ENCODE results near the gene ACOX1. TPM values are rescaled to one million over a fixed set of nuclear protein-coding genes. Genes with fewer than 3 reads are reported as not detected.

ACOX1 gene
- total and polyA plus RNA-seq, 2 of the 13 experiments (the other 11 are each of a cell fraction or from before 2014, with no cell fraction given): 86.4 to 120 TPM

DNA sequence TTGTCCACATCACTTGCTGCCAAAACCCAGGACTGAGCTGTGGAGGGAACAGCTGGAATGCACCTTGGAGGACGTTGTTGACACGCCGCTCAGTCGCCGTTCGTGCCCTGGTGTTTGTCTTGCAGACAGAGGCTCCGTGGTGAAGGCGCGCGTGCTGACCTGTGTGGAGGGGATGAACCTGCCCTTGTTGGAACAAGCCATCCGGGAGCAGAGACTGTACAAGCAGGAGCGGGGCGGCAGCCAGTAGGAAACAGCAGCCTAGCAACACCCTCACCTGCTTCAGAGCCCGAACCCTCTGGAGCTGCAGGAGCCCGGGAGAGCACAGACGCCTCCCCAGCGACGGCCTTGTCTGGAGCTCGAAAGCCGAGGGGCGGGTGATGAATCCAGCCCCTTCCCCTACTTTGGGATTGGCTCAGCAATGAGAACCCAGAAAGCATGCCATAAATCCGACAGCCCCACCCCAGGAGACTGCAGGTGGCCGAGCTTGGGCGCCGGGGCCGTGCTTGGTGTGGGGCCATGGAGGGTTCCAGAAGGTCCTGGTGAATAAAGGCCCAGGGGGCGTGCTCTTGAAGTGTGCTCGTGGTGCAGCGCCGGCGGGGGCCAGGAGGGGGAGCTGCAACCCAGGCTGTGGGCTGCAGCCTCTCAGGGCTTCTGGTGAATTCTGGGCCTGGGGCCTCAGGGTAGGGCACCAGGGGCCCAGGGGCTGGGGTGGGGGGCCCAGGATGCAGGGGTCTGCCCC, 21.2 kb upstream of the ACOX1 start:
- intact Hi-C loops (cut with micrococcal nuclease; ENCODE audit: unreplicated experiment): no loop called here
- ATAC-seq (peak; percentile 24), FAIRE-seq (no peak), DNase-seq (ENCODE audit: low spot score) (peak; percentile 66)
- ChIA-PET POLR2A (interaction anchor here (0.8 to 14.3 kb wide), 13 partner anchors 10 to 220 kb away, joined by 3 to 481 read pairs (median 4); partner anchors contain the start of genes ACOX1, FBF1, MRPL38 and TEN1), CTCF (ENCODE audit: low intra/inter-chr PET ratio, low total read pairs) (interaction anchor here (1.5 kb wide), 1 partner anchor 18 kb away, joined by 4 read pairs; no protein-coding TSS in a partner anchor)
- Histone ChIP-seq H4K20me1 (ENCODE audit: insufficient read depth, low read length) (no peaks in the 10 kb centered on the region), H3K36me3 (replicated peaks in 1 of 2; ENCODE audit: control insufficient read depth in 1 of 2, insufficient read depth in 2 of 2, low read length in 2 of 2) (no peaks in the 10 kb centered on the region), H3K9ac (ENCODE audit: insufficient read depth, low read depth, low read length) (peak overlapping the region; percentile 20; the same call in 1 of the 2 replicates), H3K4me3 (replicated peaks in 1 of 3; ENCODE audit: insufficient read depth in 1 of 3, low read depth in 2 of 3, low read length in 3 of 3) (peak overlapping the region in 1 of 3 experiments; percentile 18; a peak in 1 of 6 replicates), H2AFZ (ENCODE audit: low read length) (no peak overlapping the region), H3K4me1 (ENCODE audit: insufficient read depth, low read length) (peaks cover 100% of the 10 kb centered on the region), H3K79me2 (ENCODE audit: insufficient read depth, low read length) (no peaks in the 10 kb centered on the region), H3K27me3 (ENCODE audit: control insufficient read depth in 1 of 2, insufficient read depth in 2 of 2, low read length in 2 of 2) (no peaks in the 10 kb centered on the region), H3K4me2 (ENCODE audit: low read depth, low read length) (peak overlapping the region; percentile 43), H3K9me3 (ENCODE audit: low read length) (no peaks in the 10 kb centered on the region), H3K27ac (ENCODE audit: extremely low read length, insufficient read depth, low read length) (peak overlapping the region; percentile 50)
- 28% methylated on average over 18 of the region's 31 CpGs for WGBS (ENCODE audit: low lambda C conversion rate)
- BruUV-seq (replicated peaks): no TSS peak
- in situ Hi-C loops (cut with HindIII; ENCODE audit: extremely low pct_ligation_motif_present, low pct_unique_long_range_greater_than_20kb): no loop called here
- TF ChIP-seq, protein P1, sequence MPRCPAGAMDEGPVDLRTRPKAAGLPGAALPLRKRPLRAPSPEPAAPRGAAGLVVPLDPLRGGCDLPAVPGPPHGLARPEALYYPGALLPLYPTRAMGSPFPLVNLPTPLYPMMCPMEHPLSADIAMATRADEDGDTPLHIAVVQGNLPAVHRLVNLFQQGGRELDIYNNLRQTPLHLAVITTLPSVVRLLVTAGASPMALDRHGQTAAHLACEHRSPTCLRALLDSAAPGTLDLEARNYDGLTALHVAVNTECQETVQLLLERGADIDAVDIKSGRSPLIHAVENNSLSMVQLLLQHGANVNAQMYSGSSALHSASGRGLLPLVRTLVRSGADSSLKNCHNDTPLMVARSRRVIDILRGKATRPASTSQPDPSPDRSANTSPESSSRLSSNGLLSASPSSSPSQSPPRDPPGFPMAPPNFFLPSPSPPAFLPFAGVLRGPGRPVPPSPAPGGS (CRISPR knock-in tag; IDR thresholded peaks at IDR 0.05): peak; percentile 79
- TF ChIP-seq, protein P2, sequence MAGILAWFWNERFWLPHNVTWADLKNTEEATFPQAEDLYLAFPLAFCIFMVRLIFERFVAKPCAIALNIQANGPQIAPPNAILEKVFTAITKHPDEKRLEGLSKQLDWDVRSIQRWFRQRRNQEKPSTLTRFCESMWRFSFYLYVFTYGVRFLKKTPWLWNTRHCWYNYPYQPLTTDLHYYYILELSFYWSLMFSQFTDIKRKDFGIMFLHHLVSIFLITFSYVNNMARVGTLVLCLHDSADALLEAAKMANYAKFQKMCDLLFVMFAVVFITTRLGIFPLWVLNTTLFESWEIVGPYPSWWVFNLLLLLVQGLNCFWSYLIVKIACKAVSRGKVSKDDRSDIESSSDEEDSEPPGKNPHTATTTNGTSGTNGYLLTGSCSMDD (CRISPR knock-in tag; IDR thresholded peaks at IDR 0.05): no peak
- TF ChIP-seq ATM (IDR thresholded peaks at IDR 0.05; ENCODE audit: borderline replicate concordance) (no peak), ZNF44 (CRISPR knock-in tag; IDR thresholded peaks at IDR 0.05) (peak; percentile 58; the same call in 1 of the 2 replicates), ZNF432 (CRISPR knock-in tag; IDR thresholded peaks at IDR 0.05; ENCODE audit: borderline replicate concordance) (no peak), ELF1 (CRISPR knock-in tag; IDR thresholded peaks at IDR 0.05) (no peak), FOSL2 (CRISPR knock-in tag; IDR thresholded peaks at IDR 0.05) (0 out of 2 replicates have a peak, but pooled peaks have one; percentile 18), FOXM1 (CRISPR knock-in tag; IDR thresholded peaks at IDR 0.05) (no peak)
- TF ChIP-seq, protein P3, sequence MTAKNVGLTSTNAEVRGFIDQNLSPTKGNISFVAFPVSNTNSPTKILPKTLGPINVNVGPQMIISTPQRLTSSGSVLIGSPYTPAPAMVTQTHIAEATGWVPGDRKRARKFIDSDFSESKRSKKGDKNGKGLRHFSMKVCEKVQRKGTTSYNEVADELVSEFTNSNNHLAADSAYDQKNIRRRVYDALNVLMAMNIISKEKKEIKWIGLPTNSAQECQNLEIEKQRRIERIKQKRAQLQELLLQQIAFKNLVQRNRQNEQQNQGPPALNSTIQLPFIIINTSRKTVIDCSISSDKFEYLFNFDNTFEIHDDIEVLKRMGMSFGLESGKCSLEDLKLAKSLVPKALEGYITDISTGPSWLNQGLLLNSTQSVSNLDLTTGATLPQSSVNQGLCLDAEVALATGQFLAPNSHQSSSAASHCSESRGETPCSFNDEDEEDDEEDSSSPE (CRISPR knock-in tag; IDR thresholded peaks at IDR 0.05): no peak
- TF ChIP-seq, protein P4, sequence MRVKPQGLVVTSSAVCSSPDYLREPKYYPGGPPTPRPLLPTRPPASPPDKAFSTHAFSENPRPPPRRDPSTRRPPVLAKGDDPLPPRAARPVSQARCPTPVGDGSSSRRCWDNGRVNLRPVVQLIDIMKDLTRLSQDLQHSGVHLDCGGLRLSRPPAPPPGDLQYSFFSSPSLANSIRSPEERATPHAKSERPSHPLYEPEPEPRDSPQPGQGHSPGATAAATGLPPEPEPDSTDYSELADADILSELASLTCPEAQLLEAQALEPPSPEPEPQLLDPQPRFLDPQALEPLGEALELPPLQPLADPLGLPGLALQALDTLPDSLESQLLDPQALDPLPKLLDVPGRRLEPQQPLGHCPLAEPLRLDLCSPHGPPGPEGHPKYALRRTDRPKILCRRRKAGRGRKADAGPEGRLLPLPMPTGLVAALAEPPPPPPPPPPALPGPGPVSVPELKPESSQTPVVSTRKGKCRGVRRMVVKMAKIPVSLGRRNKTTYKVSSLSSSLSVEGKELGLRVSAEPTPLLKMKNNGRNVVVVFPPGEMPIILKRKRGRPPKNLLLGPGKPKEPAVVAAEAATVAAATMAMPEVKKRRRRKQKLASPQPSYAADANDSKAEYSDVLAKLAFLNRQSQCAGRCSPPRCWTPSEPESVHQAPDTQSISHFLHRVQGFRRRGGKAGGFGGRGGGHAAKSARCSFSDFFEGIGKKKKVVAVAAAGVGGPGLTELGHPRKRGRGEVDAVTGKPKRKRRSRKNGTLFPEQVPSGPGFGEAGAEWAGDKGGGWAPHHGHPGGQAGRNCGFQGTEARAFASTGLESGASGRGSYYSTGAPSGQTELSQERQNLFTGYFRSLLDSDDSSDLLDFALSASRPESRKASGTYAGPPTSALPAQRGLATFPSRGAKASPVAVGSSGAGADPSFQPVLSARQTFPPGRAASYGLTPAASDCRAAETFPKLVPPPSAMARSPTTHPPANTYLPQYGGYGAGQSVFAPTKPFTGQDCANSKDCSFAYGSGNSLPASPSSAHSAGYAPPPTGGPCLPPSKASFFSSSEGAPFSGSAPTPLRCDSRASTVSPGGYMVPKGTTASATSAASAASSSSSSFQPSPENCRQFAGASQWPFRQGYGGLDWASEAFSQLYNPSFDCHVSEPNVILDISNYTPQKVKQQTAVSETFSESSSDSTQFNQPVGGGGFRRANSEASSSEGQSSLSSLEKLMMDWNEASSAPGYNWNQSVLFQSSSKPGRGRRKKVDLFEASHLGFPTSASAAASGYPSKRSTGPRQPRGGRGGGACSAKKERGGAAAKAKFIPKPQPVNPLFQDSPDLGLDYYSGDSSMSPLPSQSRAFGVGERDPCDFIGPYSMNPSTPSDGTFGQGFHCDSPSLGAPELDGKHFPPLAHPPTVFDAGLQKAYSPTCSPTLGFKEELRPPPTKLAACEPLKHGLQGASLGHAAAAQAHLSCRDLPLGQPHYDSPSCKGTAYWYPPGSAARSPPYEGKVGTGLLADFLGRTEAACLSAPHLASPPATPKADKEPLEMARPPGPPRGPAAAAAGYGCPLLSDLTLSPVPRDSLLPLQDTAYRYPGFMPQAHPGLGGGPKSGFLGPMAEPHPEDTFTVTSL (CRISPR knock-in tag; IDR thresholded peaks at IDR 0.05; ENCODE audit: borderline replicate concordance): no peak
- TF ChIP-seq, protein P5, sequence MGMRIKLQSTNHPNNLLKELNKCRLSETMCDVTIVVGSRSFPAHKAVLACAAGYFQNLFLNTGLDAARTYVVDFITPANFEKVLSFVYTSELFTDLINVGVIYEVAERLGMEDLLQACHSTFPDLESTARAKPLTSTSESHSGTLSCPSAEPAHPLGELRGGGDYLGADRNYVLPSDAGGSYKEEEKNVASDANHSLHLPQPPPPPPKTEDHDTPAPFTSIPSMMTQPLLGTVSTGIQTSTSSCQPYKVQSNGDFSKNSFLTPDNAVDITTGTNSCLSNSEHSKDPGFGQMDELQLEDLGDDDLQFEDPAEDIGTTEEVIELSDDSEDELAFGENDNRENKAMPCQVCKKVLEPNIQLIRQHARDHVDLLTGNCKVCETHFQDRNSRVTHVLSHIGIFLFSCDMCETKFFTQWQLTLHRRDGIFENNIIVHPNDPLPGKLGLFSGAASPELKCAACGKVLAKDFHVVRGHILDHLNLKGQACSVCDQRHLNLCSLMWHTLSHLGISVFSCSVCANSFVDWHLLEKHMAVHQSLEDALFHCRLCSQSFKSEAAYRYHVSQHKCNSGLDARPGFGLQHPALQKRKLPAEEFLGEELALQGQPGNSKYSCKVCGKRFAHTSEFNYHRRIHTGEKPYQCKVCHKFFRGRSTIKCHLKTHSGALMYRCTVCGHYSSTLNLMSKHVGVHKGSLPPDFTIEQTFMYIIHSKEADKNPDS (CRISPR knock-in tag; IDR thresholded peaks at IDR 0.05): 0 out of 2 replicates have a peak, but pooled peaks have one; percentile 72
